K562 (cell line): ENCODE data around the gene HCAR2. TPM values are rescaled to one million over a fixed set of nuclear protein-coding genes. Genes with fewer than 3 reads are reported as not detected.

Experiments used
- KLF16 ChIP-seq: IDR thresholded peaks from 2 replicates; pipeline ENCODE4 v1.6.1; 2016; ENCODE audit warnings: antibody characterized with exemption
- polyA plus RNA-seq, 8 experiments: library from polyadenylated mRNA; depleted of rRNA in 4 of 8; stranded (reverse) in 5 of 8; unstranded in 3 of 8; fragments of >200 nt; fragmentation: Nextera tagmentation in 2 of 8; fragmentation: Illumina TruSeq in 1 of 8; extraction: Ambion mirVana in 2 of 8; extraction: Trizol in 1 of 8; gene quantifications; 2 replicates each; pipeline versions ENCODE4 v1.2.1 to v1.2.3, GENCODE V29; 2011 to 2014; ENCODE audit warnings: inconsistent platforms in 1 of 8, missing spikeins in 1 of 8
- total RNA-seq, 7 experiments: library from RNA; depleted of rRNA in 6 of 7; stranded (reverse); fragments of >200 nt in 6 of 7; fragmentation: Illumina TruSeq in 2 of 7; extraction: Trizol in 2 of 7; gene quantifications; 2 replicates each; pipeline versions ENCODE4 v1.2.1 to v1.2.3, GENCODE V29; 2011 to 2021; ENCODE audit warnings: low replicate concordance in 1 of 7
- TF ChIP-seq, protein P1 (sequence below), 2 experiments: fragments of 450-650 bp in 1 of 2; sonication (generic) in 1 of 2; formaldehyde crosslinking in 1 of 2; IDR thresholded peaks; 2 replicates each; pipeline versions ENCODE4 v1.7.1 to v1.9.0; 2016 to 2022; ENCODE audit warnings: inconsistent platforms in 1 of 2, mild to moderate bottlenecking in 1 of 2, missing genetic modification reagents in 1 of 2

HCAR2 gene
- total and polyA plus RNA-seq, 9 of the 15 experiments (the other 6 are each of a cell fraction or from before 2014, with no cell fraction given) = not detected

DNA sequence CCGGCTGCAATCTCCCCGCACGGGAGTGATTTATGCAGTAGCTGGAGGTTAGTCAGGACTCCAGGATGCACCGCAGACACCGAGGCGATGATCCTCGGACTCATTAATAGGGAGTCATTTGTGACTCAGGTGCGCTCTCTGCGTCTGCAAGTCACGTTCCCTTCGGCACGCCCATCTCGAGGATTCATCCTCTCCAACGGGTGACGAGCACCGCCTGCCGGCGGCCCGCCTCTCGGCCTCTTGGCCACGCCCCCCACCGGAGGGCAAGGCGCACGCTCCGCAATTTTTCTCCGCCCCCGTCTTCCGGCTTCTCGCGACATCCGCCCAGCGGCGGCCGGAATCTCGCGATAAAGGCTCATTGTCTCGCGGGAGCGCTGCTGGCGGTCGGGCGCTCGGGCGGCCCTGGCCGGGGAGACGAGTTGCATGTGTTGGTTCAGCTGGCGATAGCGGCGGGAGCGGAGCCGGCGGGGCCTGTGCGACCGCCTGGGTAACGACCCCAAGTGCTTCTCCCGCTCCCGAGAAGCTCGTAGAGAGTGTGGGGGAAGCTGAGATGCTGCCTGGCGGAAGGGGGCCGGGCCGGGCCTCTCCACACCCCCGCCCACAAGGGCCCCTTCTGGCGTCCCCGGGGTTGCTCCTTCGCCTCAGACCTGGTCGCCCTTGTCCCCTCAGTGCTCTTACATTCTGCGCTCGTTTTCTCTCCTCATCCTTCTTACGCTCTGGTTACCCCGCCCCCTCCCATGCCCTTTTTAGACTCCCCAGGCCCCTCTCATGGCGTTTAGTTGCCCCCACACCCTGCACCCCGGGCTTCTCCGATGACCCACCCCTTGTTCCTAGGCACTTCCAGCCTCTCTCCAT, 49.5 kb upstream of the HCAR2 start, which contains the start of gene DENR (continued):
- TF ChIP-seq, protein P1, sequence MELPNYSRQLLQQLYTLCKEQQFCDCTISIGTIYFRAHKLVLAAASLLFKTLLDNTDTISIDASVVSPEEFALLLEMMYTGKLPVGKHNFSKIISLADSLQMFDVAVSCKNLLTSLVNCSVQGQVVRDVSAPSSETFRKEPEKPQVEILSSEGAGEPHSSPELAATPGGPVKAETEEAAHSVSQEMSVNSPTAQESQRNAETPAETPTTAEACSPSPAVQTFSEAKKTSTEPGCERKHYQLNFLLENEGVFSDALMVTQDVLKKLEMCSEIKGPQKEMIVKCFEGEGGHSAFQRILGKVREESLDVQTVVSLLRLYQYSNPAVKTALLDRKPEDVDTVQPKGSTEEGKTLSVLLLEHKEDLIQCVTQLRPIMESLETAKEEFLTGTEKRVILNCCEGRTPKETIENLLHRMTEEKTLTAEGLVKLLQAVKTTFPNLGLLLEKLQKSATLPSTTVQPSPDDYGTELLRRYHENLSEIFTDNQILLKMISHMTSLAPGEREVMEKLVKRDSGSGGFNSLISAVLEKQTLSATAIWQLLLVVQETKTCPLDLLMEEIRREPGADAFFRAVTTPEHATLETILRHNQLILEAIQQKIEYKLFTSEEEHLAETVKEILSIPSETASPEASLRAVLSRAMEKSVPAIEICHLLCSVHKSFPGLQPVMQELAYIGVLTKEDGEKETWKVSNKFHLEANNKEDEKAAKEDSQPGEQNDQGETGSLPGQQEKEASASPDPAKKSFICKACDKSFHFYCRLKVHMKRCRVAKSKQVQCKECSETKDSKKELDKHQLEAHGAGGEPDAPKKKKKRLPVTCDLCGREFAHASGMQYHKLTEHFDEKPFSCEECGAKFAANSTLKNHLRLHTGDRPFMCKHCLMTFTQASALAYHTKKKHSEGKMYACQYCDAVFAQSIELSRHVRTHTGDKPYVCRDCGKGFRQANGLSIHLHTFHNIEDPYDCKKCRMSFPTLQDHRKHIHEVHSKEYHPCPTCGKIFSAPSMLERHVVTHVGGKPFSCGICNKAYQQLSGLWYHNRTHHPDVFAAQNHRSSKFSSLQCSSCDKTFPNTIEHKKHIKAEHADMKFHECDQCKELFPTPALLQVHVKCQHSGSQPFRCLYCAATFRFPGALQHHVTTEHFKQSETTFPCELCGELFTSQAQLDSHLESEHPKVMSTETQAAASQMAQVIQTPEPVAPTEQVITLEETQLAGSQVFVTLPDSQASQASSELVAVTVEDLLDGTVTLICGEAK (IDR thresholded peaks at IDR 0.05) = peak; percentile 60
- TF ChIP-seq, protein P1 (CRISPR knock-in tag; IDR thresholded peaks at IDR 0.05) = no peak
- 0 out of 2 replicates have a peak, but pooled peaks have one; percentile 57 for TF ChIP-seq KLF16
- TF ChIP-seq, all 486 proteins: peak for 176
